NOMO-1 treated with dmso at 0.1 percent for 144 hours (cell line): ENCODE data around the gene COL4A2.

Source experiments
- DNase-seq: peaks from one replicate; lab custom pipeline; 2025; ENCODE audit not compliant: unreplicated experiment; lab: John Stamatoyannopoulos, UW

The COL4A2 gene

DNA sequence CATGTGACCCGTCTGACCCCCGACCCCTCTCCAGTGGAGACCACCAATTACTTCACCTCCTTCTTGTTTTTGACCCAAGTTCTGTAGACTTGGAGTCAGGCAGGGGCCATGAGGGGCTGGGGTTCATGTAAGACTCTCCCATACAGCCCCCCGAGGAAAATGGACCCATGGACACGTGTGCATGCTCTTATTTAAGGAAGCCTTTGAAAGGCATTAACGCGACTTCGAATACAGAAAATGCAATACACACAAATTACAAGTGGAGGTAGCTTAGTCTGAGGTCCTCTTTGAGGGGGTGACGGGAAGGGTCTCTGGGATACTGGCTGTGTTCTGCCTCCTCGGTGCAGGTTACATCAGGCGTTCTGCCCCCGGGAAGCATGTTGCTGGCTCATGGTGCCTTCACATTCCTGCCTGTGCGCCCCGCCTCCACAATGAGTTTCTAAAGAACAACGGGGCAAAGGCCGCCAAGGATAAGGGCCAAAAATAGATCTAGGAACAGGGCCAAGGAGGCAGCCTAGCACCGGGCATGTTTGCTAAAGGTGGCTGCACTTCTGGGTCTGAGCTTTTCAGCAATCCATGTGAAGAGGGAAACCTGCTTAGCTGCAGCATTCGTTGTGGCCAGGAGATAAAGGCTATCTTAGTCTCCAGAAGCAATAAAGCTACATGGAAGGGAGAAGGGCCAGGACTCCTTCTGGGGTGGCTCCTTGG lies 199.9 kb downstream of the COL4A2 start:
- DNase-seq: no peak

DNA sequence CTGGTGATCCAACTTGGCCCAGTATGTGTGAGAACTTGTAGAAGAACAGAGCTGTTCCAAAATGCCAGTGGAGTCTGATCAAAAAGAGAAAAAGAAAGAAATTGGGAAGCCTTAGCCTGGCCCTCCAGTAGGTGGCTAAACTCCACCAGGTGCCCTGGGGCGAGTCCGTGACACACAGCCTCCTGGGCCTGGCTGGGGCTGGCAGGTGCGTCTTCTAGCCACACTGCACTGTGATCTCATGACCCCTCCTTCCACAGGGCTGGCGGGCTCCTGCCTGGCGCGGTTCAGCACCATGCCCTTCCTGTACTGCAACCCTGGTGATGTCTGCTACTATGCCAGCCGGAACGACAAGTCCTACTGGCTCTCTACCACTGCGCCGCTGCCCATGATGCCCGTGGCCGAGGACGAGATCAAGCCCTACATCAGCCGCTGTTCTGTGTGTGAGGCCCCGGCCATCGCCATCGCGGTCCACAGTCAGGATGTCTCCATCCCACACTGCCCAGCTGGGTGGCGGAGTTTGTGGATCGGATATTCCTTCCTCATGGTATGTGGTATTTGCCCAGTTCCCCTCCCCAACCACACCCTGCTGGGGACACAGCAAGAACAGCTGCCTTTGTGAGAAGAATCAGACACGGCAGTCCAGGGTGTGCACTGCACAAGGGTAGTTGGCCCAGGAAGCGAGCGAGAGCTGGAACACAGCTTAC lies 200.7 kb downstream of the COL4A2 start:
- no peak for DNase-seq

DNA sequence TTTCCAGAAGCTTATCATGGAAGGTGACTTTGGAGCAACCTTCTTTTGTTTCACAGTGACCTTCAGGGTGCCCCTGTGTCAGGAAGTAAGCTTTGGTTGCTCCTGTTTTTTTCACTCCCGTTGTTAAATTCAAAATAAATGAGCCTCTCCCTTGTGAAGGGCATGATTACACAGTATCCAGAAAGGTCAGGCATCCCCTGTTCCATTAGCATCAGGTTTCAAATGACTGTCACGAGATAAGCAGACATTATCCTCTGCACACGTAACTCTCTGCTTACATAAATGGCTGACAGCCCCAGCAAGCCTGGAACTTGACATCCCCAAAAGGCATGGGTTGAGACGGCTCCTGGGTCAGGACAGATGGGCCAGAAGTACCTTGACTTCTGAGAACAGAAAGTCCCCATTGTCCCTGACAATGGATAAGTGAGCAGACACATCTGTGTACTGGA lies 202.4 kb downstream of the COL4A2 start:
- no peak for DNase-seq

DNA sequence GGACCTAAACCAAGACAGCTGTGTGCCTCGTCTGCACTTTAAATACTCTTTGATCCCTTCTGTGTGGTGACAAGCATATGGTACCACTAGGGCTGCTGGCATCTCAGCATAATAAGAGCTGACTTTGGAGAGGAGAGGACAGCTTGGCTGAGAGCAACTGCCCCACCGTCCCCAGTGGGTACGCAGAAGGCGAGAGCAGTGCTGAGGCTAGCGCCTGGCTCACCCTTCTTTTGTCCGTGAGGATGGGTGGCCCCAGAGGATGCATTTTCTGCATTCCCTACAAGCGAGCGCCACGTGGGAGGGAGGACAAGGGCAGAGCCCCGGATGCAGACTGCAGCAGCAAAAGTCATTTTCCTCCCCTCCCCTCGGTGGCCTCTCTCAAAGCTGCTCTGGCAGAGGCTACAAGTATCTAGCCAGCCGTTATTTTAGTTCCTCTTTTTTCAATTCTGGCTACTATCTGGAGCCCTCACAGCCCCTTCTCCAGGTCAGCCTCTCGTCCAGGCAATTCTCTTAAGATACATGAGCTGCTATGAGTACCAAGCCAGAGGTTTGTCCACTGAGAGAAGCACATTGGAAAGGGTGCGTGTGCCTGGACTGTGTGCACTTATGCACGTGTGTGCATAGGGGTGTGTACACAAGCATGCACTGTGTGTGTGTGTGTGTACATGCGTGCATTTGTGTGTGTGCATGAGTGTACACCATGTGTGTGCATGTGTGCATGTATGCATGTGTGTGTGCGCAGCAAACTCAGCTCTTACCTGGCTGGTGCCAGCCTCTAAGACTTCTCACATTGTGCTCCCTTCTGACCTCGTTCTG lies 203.1 kb downstream of the COL4A2 start:
- DNase-seq: peak; percentile 77

DNA sequence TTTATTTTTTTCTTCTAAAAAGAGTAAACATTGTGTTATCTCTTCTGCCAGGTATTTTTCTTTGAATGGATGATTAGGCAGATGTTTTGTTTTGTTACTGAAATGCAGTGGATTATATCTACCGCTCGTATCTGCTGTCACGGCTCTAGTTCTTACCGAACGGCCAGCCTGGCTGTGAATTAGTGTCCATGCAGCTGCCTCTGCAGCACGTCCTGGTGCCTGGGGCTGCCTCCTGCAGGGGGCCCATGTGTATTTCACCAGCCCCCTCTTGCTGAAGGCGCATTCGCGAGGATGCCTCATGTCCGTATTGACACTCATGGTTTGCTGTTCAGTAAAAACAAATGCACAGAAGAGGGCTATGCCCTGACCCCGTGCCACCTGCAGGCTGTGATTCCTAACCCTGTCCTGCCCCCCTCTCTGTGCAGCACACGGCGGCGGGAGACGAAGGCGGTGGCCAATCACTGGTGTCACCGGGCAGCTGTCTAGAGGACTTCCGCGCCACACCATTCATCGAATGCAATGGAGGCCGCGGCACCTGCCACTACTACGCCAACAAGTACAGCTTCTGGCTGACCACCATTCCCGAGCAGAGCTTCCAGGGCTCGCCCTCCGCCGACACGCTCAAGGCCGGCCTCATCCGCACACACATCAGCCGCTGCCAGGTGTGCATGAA lies 204.6 kb downstream of the COL4A2 start:
- no peak for DNase-seq

DNA sequence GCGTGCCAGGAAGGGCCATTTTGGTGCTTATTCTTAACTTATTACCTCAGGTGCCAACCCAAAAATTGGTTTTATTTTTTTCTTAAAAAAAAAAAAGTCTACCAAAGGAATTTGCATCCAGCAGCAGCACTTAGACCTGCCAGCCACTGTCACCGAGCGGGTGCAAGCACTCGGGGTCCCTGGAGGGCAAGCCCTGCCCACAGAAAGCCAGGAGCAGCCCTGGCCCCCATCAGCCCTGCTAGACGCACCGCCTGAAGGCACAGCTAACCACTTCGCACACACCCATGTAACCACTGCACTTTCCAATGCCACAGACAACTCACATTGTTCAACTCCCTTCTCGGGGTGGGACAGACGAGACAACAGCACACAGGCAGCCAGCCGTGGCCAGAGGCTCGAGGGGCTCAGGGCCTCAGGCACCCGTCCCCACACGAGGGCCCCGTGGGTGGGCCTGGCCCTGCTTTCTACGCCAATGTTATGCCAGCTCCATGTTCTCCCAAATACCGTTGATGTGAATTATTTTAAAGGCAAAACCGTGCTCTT lies 205.2 kb downstream of the COL4A2 start:
- DNase-seq: no peak

DNA sequence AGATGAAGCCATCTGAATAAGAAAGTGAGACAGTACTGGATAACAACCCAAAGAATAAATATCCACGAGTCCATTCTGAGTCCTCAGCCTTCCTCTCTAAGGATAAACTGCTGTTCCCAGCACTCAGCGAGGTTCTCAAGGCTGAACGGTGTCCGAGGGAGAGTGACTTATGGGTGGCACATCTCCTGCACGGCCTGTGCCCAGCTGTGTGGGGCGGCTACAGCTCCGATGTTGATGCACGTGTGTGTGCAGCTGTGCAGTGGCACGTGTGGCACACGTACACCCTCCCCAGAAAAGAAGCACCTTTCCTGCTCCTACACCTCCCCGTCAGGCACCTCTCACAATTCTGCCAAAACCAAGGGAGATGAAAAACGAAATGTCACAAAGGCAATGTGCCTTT lies 209.4 kb downstream of the COL4A2 start:
- DNase-seq: no peak

DNA sequence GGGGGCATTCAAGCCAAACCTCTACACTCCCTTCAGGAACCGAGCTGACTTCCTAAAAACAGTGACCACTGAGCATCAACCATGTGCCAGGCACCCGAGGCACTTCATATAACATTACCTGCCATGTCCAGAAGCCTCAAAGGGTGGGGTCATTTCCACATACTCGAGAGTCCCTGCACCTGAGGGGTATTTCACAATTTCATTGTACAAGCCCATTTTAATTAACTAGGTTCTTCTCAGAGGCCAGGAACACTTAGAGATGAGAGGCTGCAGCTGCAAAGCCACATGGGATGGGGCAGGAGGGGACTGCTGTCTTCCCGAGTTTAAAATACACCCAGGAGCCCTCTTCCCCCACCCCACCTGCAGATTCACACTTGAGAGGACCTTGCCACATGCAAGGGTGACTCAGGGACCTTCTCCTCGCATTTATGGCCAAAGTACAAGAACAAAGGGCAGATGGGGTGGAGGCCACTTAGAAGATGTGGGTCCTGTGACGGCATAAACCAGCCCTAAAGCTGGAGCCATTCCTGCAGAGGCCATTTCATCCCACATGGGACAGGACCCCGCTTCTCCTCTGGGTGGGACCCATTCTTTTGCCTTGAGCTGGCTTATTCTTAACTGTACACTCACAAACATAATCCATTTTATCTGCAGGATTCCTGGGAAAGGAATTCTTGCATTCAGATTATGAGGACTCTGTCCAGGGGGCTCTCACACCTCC lies 210.6 kb downstream of the COL4A2 start:
- DNase-seq: no peak

DNA sequence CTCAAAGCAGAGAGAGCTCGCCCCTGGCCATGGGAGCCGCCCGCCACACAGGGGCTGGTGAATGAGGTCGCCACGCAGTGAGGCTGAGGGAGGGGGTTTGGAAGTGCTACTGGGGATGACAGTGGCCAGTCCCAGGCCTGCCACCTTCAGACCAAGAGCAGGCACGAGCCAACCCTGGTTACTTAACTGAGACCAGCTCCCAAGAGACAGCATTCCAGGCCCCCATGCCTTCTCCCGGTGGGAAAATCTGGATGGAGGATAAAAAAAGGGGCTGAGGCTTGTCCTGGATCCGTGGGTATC lies 211.1 kb downstream of the COL4A2 start:
- no peak for DNase-seq

DNA sequence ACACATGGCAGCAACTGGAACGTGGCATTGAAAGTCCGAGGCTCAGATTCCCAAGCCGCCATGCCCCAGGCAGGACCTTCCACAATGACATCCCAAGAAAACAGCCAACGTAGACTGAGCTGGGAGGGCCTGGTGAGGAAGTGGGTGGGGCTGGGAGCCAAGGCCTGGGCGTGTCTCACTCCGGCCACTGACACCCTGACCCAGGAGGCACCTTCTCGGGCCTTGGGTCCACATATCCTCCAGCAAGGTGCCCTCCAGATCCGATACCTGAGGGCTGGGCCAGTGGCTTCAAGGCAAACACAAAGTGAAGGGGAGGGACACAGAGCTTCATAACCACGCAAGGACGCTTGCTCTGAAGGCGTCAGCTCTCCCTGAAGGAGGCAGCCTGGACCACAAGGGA lies 211.5 kb downstream of the COL4A2 start:
- DNase-seq: no peak

DNA sequence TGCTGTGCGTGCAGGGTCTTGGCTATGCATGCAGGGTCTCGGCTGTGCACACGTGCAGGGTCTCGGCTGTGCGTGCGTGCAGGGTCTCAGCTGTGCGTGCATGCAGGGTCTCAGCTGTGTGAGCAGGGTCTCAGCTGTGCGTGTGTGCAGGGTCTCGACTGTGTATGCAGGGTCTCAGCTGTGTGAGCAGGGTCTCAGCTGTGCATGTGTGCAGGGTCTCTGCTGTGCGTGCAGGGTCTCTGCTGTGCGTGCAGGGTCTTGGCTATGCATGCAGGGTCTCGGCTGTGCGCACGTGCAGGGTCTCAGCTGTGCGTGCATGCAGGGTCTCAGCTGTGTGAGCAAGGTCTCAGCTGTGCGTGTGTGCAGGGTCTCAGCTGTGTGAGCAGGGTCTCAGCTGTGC lies 212.0 kb downstream of the COL4A2 start:
- DNase-seq: no peak

DNA sequence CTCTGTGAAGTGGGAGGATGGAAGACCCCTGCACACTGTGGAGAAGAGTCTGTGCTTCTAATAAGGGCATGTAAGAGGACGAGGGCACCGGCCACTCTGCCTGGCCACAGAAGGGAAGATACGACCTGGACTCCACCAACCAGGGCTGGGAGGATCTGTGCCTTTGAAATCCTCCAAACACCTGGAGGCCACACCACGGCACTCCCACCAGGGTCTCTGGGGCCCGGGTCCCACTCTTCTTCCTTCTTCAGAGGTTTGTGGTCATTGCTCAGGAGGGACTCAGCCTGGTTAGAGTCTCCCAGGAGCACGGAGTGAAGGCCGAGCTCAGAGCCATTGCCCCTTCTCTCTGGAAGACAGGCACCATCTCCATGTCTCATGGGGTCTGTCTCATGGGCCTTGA lies 212.4 kb downstream of the COL4A2 start:
- DNase-seq: no peak

DNA sequence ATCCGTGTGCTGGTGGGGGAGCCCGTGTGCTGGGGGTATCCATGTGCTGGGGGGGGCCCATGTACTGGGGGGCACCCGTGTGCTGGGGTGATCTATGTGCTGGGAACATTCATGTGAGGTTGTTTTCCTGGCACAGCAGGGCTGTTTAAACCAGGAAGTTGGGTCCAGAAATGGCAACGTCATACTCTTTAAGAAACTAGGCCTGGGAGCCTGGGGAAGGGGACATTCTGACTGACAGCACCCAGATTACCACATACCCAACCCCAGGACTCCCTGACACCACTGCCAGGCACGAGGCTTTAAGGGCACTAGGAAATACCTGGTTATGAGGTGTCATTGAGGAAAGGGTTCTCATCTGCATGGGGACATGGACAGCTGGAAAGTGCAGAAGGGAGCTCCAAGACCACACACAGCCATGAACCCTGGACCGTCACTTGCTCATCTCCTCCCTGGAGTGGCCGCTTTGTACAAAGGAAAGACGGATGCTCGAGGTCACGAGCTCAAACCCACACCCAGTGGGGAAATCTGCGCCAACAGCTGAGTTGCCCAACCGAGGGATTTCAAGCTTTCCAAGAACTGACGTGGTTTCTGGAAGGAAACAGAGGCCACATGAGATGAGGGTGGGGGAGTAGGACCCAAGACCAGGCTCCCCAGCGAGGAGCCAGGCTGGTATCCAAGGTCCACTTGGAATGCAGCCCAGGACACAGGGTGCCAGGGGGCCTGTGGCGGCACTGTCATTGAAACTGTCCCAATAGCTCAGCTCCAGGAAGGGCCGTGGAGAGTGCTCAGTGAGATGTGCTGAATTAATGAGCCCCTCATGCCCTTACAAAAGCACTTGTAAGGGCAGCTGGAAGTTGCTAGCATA lies 213.6 kb downstream of the COL4A2 start:
- peak; percentile 28 for DNase-seq

DNA sequence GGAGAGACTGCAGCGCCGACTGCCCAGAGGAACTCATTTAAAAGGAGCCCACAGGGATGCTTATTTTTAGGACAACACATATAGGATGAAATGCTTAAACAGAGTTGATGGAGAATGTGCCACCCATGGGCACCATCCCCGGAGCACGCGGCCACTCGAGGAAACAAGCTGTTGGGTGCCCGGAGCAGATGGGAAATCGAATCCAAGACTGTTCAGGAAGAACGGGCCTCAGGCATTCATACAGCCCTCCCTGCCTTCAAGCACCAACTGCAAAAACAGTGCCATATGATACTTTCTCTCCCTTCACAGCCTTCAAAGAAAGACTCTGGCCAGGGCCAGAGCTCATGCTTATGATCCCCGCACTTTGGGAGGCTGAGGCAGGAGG lies 214.2 kb downstream of the COL4A2 start:
- no peak for DNase-seq

DNA sequence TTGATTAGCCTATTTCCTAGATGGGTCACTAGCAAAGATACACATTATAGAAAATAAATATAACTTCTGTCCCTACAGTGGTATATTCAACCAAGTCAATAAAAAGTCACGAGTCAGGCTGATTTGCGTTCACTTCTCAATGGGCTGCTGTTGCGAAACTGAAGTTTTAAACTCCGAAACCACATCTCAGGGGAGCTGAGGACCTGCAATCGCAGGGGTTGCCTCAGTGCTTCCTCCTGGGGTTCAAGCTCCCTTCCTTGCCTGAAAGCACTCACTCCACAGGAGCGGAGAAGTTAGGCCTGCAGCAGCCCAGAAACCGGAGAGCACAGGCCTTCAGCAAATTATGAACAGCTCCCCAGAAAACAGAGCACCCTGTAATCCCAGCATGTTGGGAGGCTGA lies 214.9 kb downstream of the COL4A2 start:
- peak; percentile 83 for DNase-seq

DNA sequence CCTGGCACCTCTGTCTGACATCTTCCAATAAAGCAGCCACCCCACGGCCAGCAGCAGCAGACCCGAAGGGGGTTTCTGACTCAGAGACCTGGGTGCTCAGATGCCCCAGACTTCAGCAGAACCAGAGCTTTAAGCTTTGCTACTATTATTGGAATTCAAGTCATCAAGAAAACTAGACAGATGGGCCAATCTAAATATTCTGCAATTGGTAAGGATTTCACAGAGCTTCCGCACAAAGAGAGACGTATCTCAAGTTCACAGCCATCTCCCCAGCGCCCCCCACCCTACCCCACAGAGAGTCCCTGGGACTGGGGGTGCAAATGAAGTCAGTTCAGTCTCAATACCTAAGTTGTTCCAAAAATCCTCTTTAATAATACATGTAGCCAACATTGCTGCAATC lies 215.6 kb downstream of the COL4A2 start:
- no peak for DNase-seq

DNA sequence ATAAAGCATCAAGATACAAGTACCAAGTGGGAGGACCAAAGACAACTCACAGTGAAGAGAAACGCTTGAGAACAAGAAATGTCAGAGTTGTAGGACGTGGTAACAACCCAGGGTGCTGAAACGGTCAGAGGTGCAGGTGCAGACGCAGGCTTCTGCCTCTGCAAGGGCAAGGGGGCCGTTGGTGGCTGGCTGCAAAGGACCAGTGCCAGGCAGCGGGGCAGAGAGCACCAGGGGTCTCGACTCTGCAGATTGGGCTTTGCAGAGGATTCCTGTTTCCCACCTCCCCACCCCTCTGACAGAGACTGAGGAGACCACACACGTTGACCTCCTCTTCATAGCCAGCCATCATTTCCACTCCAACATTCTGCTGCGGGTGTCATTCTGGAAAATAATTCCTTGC lies 216.1 kb downstream of the COL4A2 start:
- DNase-seq: no peak

DNA sequence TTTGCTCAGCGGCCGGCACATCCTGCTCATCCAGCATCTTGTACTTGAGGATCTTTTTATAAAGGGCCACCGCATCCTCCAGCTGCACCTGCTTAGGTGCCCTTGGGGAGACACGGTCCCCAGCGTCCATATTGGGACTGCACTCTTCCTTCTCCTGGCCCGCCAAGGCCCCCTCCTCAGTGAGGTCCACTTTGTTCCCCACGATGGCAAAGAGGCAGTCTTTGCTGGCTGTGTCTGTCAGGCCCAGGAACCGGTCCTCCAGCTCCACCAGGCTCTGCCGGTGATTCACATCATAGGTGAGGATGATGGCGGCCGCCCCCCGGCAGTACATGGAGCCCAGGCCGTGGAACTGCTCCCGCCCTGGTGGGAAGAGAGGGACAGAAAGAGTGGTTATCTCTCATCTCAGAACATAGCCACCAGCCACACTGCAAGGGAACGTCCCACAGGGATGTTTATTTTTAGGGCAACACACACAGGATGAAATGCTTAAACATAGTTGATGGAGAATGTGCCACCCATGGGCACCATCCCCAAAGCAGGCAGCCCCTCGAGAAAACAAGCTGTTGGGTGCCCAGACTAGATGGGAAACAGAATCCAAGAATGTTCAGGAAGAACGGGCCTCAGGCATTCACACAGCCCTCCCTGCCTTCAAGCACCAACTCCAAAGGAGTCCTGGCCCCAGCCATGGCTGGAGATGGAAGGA lies 216.9 kb downstream of the COL4A2 start:
- DNase-seq: no peak
